Measurements from ENCODE around the gene B9D1.

Gene B9D1

DNA sequence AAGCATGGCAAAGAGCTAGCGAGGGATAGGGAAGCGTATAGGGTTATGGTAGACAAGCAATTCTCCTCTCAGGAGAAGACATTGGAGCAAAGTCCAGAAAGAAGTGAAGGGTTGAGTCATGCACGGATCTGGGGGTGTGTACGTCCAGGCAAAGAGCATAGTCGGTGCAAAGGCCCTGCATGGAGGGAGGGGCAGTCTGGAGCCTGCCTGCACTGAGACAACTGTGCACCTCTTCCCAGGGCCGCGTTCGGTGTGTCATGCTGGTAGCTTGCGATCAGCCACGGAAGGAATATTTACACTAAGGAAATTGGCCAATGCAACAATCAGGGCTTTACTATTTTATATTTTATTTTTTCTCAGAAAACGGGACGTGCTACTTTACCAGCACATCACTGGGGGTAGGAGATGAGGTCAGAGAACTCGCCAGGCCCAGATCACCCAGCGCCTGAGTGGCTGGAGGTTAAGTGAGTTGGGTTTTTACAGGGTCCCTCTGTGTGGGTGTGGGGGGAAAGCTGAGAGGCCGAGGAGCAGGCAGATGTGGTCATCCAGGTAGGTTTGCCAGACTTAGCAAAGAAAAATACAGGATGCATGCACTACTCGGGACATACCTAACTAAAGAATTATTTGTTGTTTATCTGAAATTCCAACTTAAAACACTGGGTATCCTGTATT, 6.7 kb upstream of the B9D1 start:
- no peak for TF ChIP-seq CTCF (conservative IDR thresholded peaks at IDR 0.05; ENCODE audit: low read length)
- DNase-seq (ENCODE audit: low read depth), result no peak
- no peak overlapping the region for H3K4me3 ChIP-seq (ENCODE audit: low read length)

DNA sequence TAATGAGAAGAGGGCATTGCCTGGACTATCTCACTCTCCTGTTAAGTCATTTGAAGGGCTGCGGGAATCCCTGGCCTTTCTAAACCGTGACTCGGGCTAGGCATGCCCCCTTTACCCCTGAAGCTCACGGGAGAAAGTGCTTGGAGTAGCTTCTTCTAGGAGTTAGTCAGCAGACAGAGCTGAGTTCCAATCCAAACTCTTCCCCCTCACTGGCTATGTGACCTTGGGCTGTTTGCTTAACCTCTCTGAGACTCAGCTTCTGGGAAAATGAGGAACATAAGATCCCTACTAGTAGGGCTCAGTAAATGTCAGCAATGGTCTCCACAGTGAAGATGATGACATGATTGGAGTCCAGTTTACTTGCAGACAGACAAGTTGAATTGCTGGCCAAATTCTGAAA, 5.7 kb upstream of the B9D1 start:
- no peak overlapping the region for H3K4me3 ChIP-seq (ENCODE audit: low read length)
- no peak for TF ChIP-seq CTCF (conservative IDR thresholded peaks at IDR 0.05; ENCODE audit: low read length)
- no peak for DNase-seq (ENCODE audit: low read depth)

DNA sequence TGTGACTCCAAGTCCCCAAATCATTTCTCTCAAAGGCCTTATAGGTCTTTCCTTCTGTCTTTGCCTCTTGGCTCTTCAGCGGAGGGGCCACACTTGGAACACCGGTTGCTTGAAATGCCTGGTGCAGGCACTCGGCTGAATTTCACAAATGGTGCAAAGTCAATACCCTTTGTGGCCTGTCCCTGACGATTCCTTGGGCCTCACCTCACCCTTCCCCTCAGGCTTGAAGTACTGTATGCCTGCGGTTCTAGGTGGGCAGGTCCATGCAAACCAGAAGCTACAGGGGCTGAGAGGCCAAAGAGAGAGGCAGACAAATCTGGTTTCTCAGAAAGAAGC, 4.1 kb upstream of the B9D1 start:
- DNase-seq (ENCODE audit: low read depth), result no peak
- no peak overlapping the region for H3K4me3 ChIP-seq (ENCODE audit: low read length)
- no peak for TF ChIP-seq CTCF (conservative IDR thresholded peaks at IDR 0.05; ENCODE audit: low read length)

- no peak for DNase-seq (ENCODE audit: low read depth)
- H3K4me3 ChIP-seq (ENCODE audit: low read length), result no peak overlapping the region
- no peak for TF ChIP-seq CTCF (conservative IDR thresholded peaks at IDR 0.05; ENCODE audit: low read length)
Measured at GRCh38 chr17:19365833-19366636, 3.5 kb upstream of the B9D1 start.

GRCh38 chr17:19365499-19365817, 2.9 kb upstream of the B9D1 start:
- TF ChIP-seq CTCF (conservative IDR thresholded peaks at IDR 0.05; ENCODE audit: low read length), result no peak
- no peak overlapping the region for H3K4me3 ChIP-seq (ENCODE audit: low read length)
- no peak for DNase-seq (ENCODE audit: low read depth)

DNA sequence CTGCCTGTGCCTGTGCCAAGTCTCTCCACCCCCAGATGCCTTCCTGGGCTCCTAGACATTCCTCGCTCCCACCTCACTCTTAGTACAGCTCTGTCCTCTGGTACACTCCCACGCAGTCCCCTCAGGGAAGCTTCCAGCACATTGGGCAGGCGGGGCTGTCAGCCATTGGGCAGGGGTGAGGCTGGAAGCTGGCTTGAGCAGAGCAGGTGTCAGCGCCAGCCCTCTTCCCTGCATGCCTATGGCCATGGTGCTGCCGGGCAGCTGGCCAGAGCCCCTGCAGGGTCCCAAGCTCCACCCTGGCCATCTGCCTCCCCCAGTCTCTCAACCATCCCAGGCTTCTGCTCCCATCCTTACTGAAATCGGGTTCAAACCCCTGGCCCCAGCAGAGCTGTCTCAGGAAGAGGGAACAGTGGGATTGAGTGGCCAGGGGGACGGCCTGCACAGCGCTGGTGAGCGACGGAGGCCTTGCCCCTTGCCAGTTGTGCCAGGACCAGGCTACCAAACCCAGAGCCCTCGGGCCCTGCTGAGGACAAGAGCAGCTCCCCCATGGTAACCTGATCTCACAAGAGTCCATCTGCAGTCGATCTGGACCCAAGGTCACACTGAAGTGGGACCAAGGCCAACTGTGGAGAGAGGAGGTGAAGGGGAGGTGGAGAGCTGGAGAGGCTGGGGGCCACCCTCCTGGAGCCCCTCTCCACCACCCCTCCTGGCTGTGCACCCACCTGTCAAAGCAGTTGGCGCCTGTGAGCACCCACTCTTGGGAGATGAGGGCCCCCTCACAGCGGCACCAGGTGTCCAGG, 2.4 kb upstream of the B9D1 start:
- DNase-seq (ENCODE audit: low read depth), result no peak
- H3K4me3 ChIP-seq (ENCODE audit: low read length), result no peak overlapping the region
- TF ChIP-seq CTCF (conservative IDR thresholded peaks at IDR 0.05; ENCODE audit: low read length), result no peak

Measured in AG10803 (cell line).